Kidney (tissue), 22 donors: ENCODE measurements around the gene HOXD4. TPM values are rescaled to one million over a fixed set of nuclear protein-coding genes. Genes with fewer than 3 reads are reported as not detected.

Experiments
- DNase-seq, 5 donors: peaks; one replicate each; pipeline ENCODE4 v3.0.0-alpha.2; 2013 to 2020
- FAIRE-seq: peaks from 2 replicates; lab custom pipeline; 2012; peaks lifted over from hg19 to GRCh38; lab: Jason Lieb, UNC
- H3K27ac ChIP-seq, 2 donors: one replicate each; pipeline ENCODE4 v1.7.0; 2013; ENCODE audit warnings: low read depth in 2 of 2, low read length in 2 of 2, inconsistent platforms in 1 of 2
- H3K27me3 ChIP-seq: one replicate; pipeline ENCODE4 v1.7.1; 2013; ENCODE audit warnings: low read length, inconsistent platforms; ENCODE audit not compliant: control insufficient read depth, insufficient read depth
- H3K36me3 ChIP-seq, 3 donors: one replicate each; pipeline versions ENCODE4 v1.7.0 to v1.7.1; 2013; ENCODE audit warnings: low read length in 3 of 3, control low read depth in 1 of 3, inconsistent platforms in 1 of 3; ENCODE audit not compliant: insufficient read depth in 3 of 3, control insufficient read depth in 2 of 3
- H3K4me1 ChIP-seq, 3 donors: one replicate each; pipeline versions ENCODE4 v1.7.0 to v1.7.1; 2013; ENCODE audit warnings: low read length in 3 of 3, inconsistent platforms in 1 of 3, low read depth in 1 of 3; ENCODE audit not compliant: control insufficient read depth in 2 of 3, insufficient read depth in 2 of 3
- H3K4me3 ChIP-seq, 3 donors: one replicate each; pipeline versions ENCODE4 v1.7.0 to v1.8.1; 2013; ENCODE audit warnings: low read length in 3 of 3, control low read depth in 1 of 3, inconsistent platforms in 1 of 3
- H3K9ac ChIP-seq, 3 donors: one replicate each; pipeline versions ENCODE4 v1.7.0 to v1.7.1; 2013; ENCODE audit warnings: low read length in 3 of 3, control low read depth in 1 of 3, inconsistent platforms in 1 of 3
- H3K9me3 ChIP-seq, 3 donors: one replicate each; pipeline versions ENCODE4 v1.7.0 to v1.7.1; 2013; ENCODE audit warnings: low read length in 3 of 3, control low read depth in 1 of 3, inconsistent platforms in 1 of 3; ENCODE audit not compliant: control insufficient read depth in 2 of 3, insufficient read depth in 1 of 3
- intact Hi-C: fragments of 100-400 bp; cut with DNase I; formaldehyde crosslinking; loops from one replicate; pipeline ENCODE4 v1.11.1; 2022
- long read RNA-seq, 10 donors: library from polyadenylated mRNA in 1 of 10; unstranded in 1 of 10; transcript quantifications; one replicate each; pipeline ENCODE4 v2.0.0 and lab custom pipeline, GENCODE V29; 2021 to 2026
- polyA plus RNA-seq: library from polyadenylated mRNA; stranded (reverse); fragments of 350-450 nt; fragmentation: Illumina TruSeq; extraction: RNeasy Lipid Tissue Mini Kit (QIAGEN cat#74804); gene quantifications from one replicate; pipeline ENCODE4 v1.2.3, GENCODE V29; 2014; ENCODE audit warnings: low read depth, low replicate concordance; ENCODE audit not compliant: insufficient read depth
- total RNA-seq: library from RNA; stranded (reverse); fragmentation: NEBNext Ultra II Directional; extraction: Animal tissue kit (Norgen Biotek cat#: 25700); gene quantifications from one replicate; pipeline ENCODE4 v1.2.1, GENCODE V29; 2021
- TF ChIP-seq, protein P1 (sequence below): IDR thresholded peaks from 3 replicates; pipeline ENCODE4 v1.5.1; 2012; ENCODE audit warnings: mild to moderate bottlenecking, moderate library complexity, borderline replicate concordance; ENCODE audit not compliant: insufficient read depth; ENCODE audit errors: extremely low read depth
- donor health status: control.
- donor health status: control.
- donor health status: control.
- donor health status: control.
- donor health status: control.
- donor health status: DM: yes; HTN: yes; CAD: no.
- donor health status: Normal renal cell carcinoma (clear cell type).

Gene HOXD4
- total RNA-seq = 27.8 TPM
- polyA plus RNA-seq = 12.1 TPM
- long read RNA-seq, donor 1, transcript HOXD4-201 (2 exons, 1,464 nt) = major isoform, 27 of 27 reads
- long read RNA-seq, donor 1, partial matches to known transcripts = 0 of 27 reads
- long read RNA-seq, donor 1, other reads (novel, unspliced or antisense) = 0 of 27 reads
- long read RNA-seq, donor 2, transcript HOXD4-201 (2 exons, 1,464 nt) = major isoform, 21 of 30 reads
- long read RNA-seq, donor 2, partial matches to known transcripts = 9 of 30 reads
- long read RNA-seq, donor 2, other reads (novel, unspliced or antisense) = 0 of 30 reads
- long read RNA-seq, donor 3, transcript HOXD4-201 (2 exons, 1,464 nt) = major isoform, 36 of 36 reads
- long read RNA-seq, donor 3, partial matches to known transcripts = 0 of 36 reads
- long read RNA-seq, donor 3, other reads (novel, unspliced or antisense) = 0 of 36 reads
- long read RNA-seq, donor 4, transcript HOXD4-201 (2 exons, 1,464 nt) = major isoform, 23 of 23 reads
- long read RNA-seq, donor 4, partial matches to known transcripts = 0 of 23 reads
- long read RNA-seq, donor 4, other reads (novel, unspliced or antisense) = 0 of 23 reads
- long read RNA-seq, donor 5 = 0 reads
- long read RNA-seq, donor 6, transcript HOXD4-201 (2 exons, 1,464 nt) = major isoform, 5 of 5 reads
- long read RNA-seq, donor 6, partial matches to known transcripts = 0 of 5 reads
- long read RNA-seq, donor 6, other reads (novel, unspliced or antisense) = 0 of 5 reads
- long read RNA-seq, donor 7, partial matches to known transcripts = 0 of 3 reads
- long read RNA-seq, donor 7, other reads (novel, unspliced or antisense) = 0 of 3 reads
- long read RNA-seq, donor 8, transcript HOXD4-201 (2 exons, 1,464 nt) = major isoform, 20 of 20 reads
- long read RNA-seq, donor 8, partial matches to known transcripts = 0 of 20 reads
- long read RNA-seq, donor 8, other reads (novel, unspliced or antisense) = 0 of 20 reads
- long read RNA-seq, donor 9, transcript HOXD4-201 (2 exons, 1,464 nt) = major isoform, 10 of 17 reads
- long read RNA-seq, donor 9, partial matches to known transcripts = 7 of 17 reads
- long read RNA-seq, donor 9, other reads (novel, unspliced or antisense) = 0 of 17 reads
- long read RNA-seq, donor 10, transcript HOXD4-201 (2 exons, 1,464 nt) = major isoform, 29 of 29 reads
- long read RNA-seq, donor 10, partial matches to known transcripts = 0 of 29 reads
- long read RNA-seq, donor 10, other reads (novel, unspliced or antisense) = 0 of 29 reads

- DNase-seq = peak in 3 of 5 donors; percentile 84 to 88 (median 85)
- TF ChIP-seq, protein P1, sequence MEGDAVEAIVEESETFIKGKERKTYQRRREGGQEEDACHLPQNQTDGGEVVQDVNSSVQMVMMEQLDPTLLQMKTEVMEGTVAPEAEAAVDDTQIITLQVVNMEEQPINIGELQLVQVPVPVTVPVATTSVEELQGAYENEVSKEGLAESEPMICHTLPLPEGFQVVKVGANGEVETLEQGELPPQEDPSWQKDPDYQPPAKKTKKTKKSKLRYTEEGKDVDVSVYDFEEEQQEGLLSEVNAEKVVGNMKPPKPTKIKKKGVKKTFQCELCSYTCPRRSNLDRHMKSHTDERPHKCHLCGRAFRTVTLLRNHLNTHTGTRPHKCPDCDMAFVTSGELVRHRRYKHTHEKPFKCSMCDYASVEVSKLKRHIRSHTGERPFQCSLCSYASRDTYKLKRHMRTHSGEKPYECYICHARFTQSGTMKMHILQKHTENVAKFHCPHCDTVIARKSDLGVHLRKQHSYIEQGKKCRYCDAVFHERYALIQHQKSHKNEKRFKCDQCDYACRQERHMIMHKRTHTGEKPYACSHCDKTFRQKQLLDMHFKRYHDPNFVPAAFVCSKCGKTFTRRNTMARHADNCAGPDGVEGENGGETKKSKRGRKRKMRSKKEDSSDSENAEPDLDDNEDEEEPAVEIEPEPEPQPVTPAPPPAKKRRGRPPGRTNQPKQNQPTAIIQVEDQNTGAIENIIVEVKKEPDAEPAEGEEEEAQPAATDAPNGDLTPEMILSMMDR = no peak
These were observed at the start of gene HOXD4 for GRCh38 chr2:176151442-176152287. Gene HOXD4 (plus strand): TSS chr2:176151550. CDS start chr2:176151634, 84 bp downstream.

GRCh38 chr2:176101842-176102241, 49.5 kb upstream of the HOXD4 start:
- TF ChIP-seq, protein P1 = no peak
- DNase-seq (peak in 2 of 5 donors; percentile 30 to 57), FAIRE-seq (no peak)
- Histone ChIP-seq H3K9me3 (no peaks in the 10 kb centered on the region), H3K27ac (no peak overlapping the region), H3K4me1 (peaks cover 0 to 11% (median under 1%) of the 10 kb centered on the region in 3 donors), H3K4me3 (no peak overlapping the region), H3K9ac (no peak overlapping the region), H3K27me3 (peaks cover 42% of the 10 kb centered on the region), H3K36me3 (no peaks in the 10 kb centered on the region)
- intact Hi-C loops = no loop called here

More at GRCh38 chr2:176151442-176152287, at the start of gene HOXD4:
- intact Hi-C loops = no loop called here
- Histone ChIP-seq H3K4me1 (peaks cover 3 to 13% (median 12%) of the 10 kb centered on the region in 3 donors), H3K9ac (peak within 1 kb of the TSS in 2 of 3 donors; percentile 69 to 84), H3K9me3 (no peaks in the 10 kb centered on the region), H3K27me3 (no peaks in the 10 kb centered on the region), H3K36me3 (peaks cover 2 to 10% (median 6%) of the 10 kb centered on the region in 3 donors), H3K4me3 (peak within 1 kb of the TSS; percentile 52 to 75 (median 64)), H3K27ac (peak within 1 kb of the TSS; percentile 88 to 93)
- FAIRE-seq = no peak
